Upper lobe of right lung (tissue), 1 donor: ENCODE data around the gene B3GALT6. TPM values are rescaled to one million over a fixed set of nuclear protein-coding genes. Genes with fewer than 3 reads are reported as not detected.

Experiments
- ATAC-seq: fragments of 200-7000 bp; cut with Tn5 transposase; one replicate; pipeline ENCODE4 v1.9.1; 2020; ENCODE audit warnings: mild to moderate bottlenecking, moderate library complexity
- DNase-seq: peaks from one replicate; pipeline ENCODE4 v3.0.0-alpha.2; 2020
- H3K27ac ChIP-seq: fragments of 200-600 bp; one replicate; pipeline ENCODE4 v1.8.0; 2022
- H3K27me3 ChIP-seq: fragments of 200-600 bp; one replicate; pipeline ENCODE4 v1.8.0; 2022; ENCODE audit warnings: mild to moderate bottlenecking
- H3K36me3 ChIP-seq: fragments of 200-600 bp; one replicate; pipeline ENCODE4 v1.8.0; 2022
- H3K4me1 ChIP-seq: fragments of 200-600 bp; one replicate; pipeline ENCODE4 v1.8.0; 2022
- H3K4me3 ChIP-seq: fragments of 200-600 bp; one replicate; pipeline ENCODE4 v1.8.0; 2022; ENCODE audit warnings: mild to moderate bottlenecking
- H3K9me3 ChIP-seq: fragments of 200-600 bp; one replicate; pipeline ENCODE4 v1.8.0; 2022
- intact Hi-C: fragments of 100-400 bp; cut with DNase I; formaldehyde crosslinking; loops from one replicate; pipeline ENCODE4 v1.11.0; 2022
- total RNA-seq: library from RNA; stranded (reverse); fragmentation: NEBNext Ultra II Directional; extraction: Animal tissue kit (Norgen Biotek cat#: 25700); gene quantifications from one replicate; pipeline ENCODE4 v1.2.1, GENCODE V29; 2021
- TF ChIP-seq, protein P1 (sequence below): fragments of 200-600 bp; IDR thresholded peaks from one replicate; pipeline ENCODE4 v1.8.0; 2022; ENCODE audit warnings: antibody characterized with exemption
- donor health status: DM: no; HTN: yes; CAD: no; lungs with severe emphysema.

The B3GALT6 gene
- total RNA-seq, 1 donor from 2014 or later = 16.7 TPM

DNA sequence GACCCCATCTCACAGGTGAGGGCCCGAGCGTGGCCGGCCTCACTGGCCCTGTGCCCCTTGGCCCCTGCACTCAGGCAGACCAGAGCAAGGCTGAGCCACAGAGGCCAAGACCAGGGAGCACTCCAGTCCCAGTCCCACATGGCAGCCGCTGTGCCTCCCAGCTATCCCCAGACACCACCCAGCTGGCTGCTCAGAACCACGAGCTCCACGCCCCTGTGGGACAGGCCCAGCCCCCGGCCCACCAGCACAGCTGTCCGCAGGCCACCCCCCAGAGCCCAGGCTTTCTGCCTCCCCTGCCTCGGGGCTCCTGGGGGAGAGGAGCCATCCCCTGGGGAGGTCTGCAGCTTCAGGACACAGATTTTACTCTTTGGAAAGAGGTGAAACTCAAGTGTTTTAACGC, 23.6 kb downstream of the B3GALT6 start:
- Histone ChIP-seq H3K36me3 (peaks cover 63% of the 10 kb centered on the region), H3K4me1 (no peaks in the 10 kb centered on the region)

DNA sequence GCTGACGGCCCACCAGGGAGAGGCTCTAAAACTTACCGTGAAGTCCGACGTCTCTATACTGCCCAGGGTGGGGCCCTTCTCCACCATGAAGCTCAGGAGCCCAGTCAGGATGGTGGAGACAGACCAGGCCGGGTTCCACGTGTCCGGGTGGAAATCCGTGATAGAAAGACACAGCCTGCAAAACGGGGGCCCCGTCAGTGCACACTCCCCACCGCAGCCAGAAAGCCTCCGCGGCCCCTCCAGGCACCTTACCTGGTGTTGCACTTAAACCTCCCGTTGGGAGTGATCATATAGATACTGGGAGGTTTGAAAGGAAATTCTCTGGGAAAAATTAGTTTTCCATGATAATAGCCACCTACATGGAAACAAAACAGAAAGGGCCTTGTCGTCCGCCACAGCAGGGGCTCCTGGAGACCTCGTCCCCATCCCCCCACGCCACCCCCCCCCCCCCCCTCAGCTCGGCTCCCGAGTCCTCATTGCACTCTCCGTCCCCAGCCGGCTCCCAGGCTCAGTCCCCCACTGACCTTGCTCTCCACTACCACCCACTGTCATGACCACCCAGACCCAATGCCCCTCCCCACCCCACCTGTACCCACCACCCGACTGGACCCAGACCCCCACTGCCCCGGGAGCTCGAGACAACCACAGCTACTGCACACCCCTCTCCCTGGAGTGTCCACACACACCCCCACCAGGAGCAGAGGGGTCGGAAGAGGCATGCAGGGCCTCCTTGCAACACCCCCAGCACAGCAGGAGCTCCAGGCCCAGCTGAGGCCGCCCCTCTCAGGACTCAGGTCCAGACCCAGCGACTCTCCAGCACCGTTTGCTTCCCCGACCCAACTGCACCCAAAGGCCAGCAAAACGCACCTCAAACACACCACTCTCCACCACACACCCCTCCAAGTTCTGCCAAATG, 25.2 kb downstream of the B3GALT6 start:
- H3K4me1 ChIP-seq = peaks cover 8% of the 10 kb centered on the region

More for the DNA sequence above, 23.6 kb downstream of the B3GALT6 start:
- DNase-seq (no peak), ATAC-seq (no peak)
- intact Hi-C loops = no loop called here
- TF ChIP-seq, protein P1, sequence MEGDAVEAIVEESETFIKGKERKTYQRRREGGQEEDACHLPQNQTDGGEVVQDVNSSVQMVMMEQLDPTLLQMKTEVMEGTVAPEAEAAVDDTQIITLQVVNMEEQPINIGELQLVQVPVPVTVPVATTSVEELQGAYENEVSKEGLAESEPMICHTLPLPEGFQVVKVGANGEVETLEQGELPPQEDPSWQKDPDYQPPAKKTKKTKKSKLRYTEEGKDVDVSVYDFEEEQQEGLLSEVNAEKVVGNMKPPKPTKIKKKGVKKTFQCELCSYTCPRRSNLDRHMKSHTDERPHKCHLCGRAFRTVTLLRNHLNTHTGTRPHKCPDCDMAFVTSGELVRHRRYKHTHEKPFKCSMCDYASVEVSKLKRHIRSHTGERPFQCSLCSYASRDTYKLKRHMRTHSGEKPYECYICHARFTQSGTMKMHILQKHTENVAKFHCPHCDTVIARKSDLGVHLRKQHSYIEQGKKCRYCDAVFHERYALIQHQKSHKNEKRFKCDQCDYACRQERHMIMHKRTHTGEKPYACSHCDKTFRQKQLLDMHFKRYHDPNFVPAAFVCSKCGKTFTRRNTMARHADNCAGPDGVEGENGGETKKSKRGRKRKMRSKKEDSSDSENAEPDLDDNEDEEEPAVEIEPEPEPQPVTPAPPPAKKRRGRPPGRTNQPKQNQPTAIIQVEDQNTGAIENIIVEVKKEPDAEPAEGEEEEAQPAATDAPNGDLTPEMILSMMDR = no peak
- no peaks in the 10 kb centered on the region for H3K9me3 ChIP-seq
- no peak overlapping the region for H3K27ac ChIP-seq
- H3K27me3 ChIP-seq = no peaks in the 10 kb centered on the region
- no peak overlapping the region for H3K4me3 ChIP-seq

DNA sequence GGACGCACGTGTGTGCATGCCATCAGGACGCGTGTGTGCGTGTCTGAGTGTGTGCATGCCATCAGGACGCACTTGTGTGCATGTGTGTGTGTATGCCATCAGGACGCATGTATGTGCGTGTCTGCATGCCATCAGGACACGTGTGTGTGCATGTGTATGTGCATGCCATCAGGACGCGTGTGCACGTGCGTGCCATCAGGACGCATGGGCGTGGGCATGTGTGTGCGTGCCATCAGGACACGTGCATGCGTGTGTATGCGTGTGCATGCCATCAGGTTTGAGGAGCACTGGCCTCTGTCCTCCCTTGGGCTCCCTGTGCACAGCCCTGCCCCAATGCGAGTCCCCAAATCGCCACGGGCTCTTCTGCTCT, 27.1 kb downstream of the B3GALT6 start:
- no peak for ATAC-seq
- TF ChIP-seq, protein P1 = no peak
- no peak for DNase-seq
- intact Hi-C loops = no loop called here
- Histone ChIP-seq H3K9me3 (no peaks in the 10 kb centered on the region), H3K4me1 (peaks cover 9% of the 10 kb centered on the region), H3K27me3 (no peaks in the 10 kb centered on the region), H3K27ac (no peak overlapping the region), H3K4me3 (no peak overlapping the region), H3K36me3 (peaks cover 77% of the 10 kb centered on the region)

More for the DNA sequence above, 25.2 kb downstream of the B3GALT6 start:
- Histone ChIP-seq H3K4me3 (no peak overlapping the region), H3K27me3 (no peaks in the 10 kb centered on the region), H3K27ac (no peak overlapping the region), H3K9me3 (no peaks in the 10 kb centered on the region), H3K36me3 (peaks cover 74% of the 10 kb centered on the region)
- TF ChIP-seq, protein P1 = no peak
- DNase-seq = no peak
- no peak for ATAC-seq
- intact Hi-C loops = no loop called here

DNA sequence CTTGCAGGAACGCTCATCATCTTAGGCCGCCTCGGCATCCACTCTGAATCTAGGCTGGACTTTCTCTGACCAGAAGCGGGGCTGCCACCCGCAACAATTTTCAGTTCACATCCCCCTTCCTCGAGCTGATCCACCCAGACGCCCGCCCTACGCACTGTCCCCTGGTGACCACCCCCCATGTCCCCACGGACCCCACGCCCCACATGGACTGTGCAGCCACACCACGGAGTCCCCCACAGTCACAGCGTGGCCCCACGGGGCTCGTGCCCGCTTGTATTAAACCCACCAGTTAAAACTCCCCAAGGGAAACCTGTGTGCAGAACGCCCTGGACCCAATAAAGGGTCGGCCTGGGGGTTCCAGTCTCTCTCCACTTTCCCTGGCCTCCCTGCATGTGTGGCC, 27.5 kb downstream of the B3GALT6 start:
- no peak overlapping the region for H3K27ac ChIP-seq
- peaks cover 9% of the 10 kb centered on the region for H3K4me1 ChIP-seq
- TF ChIP-seq, protein P1 = no peak
- H3K9me3 ChIP-seq = no peaks in the 10 kb centered on the region
- H3K4me3 ChIP-seq = no peak overlapping the region
- DNase-seq = no peak
- intact Hi-C loops = no loop called here
- peaks cover 75% of the 10 kb centered on the region for H3K36me3 ChIP-seq
- H3K27me3 ChIP-seq = no peaks in the 10 kb centered on the region
- no peak for ATAC-seq

DNA sequence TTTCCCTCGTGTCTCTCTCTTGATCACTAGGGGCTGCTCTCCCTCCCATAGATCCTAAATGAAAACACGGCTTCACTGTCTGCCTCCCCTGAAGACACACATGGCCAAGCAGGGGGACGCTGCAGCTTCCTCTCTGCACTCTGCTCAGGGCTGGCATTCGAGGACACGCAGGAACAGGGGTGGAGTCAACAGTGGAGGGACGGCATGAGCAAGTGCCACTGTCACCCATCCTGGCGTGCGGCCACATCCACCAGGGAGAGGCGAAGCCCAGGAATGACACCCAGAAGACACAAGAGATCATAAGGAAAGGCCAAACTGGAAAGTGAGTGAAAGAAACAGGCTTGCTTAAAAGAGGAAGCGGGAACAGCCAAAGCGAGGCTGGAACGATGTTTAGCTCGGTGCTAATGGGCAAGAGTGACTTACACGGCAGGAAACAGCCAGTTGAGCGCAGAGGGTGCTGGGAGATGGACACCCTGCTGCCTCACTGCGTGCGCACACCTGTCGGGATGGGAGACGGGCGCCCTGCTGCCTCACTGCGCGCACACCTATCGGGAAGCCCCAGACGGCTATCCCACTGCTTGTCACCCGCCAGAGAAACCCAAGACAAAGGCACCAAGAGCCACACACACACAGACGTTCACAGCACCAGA, 28.0 kb downstream of the B3GALT6 start:
- ATAC-seq = no peak
- H3K36me3 ChIP-seq = peaks cover 69% of the 10 kb centered on the region

More for the DNA sequence above, 28.0 kb downstream of the B3GALT6 start:
- no peak overlapping the region for H3K27ac ChIP-seq
- intact Hi-C loops = no loop called here
- TF ChIP-seq, protein P1 = no peak
- H3K4me3 ChIP-seq = no peak overlapping the region
- H3K4me1 ChIP-seq = peaks cover 9% of the 10 kb centered on the region
- no peak for DNase-seq
- no peaks in the 10 kb centered on the region for H3K27me3 ChIP-seq
- H3K9me3 ChIP-seq = no peaks in the 10 kb centered on the region
